Stimulated activated CD8-positive, alpha-beta memory T cell treated with anti-CD3 and anti-CD28 coated beads, Interleukin-12 subunit alpha, Interleukin-12 subunit beta, amount 100 ng/mL, for 4 hours (primary cell): ENCODE results near the gene PITPNC1.
"Not testable (repeated sequence)": the region's sequence is repeated elsewhere in the genome, so short reads cannot be mapped to it uniquely, and the experiment has no call there.

Experiments used
- DNase-seq: peaks from one replicate; pipeline ENCODE4 v3.0.0-alpha.2; 2020; ENCODE audit warnings: low read depth

Gene PITPNC1

GRCh38 chr17:67369676-67370075 is 7.4 kb upstream of the PITPNC1 start:
- DNase-seq: no peak

DNA sequence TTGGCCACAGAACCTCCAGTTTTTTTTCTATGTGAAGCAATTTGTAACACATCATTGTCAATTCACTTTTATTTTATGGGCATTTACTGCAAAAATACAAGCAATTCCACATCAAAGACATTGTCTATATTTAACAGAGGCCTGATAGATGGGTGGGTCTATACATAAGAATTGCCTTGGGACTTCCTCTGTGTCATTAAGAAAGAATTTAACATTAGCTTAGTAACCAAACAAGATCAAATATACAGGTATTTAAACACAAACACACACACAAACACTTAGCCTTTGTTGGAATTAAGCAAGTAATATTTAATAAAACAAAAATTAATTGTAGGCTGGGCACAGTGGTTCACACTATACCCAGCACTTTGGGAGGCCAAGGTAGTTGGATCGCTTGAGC is 4.3 kb upstream of the PITPNC1 start:
- no peak for DNase-seq

GRCh38 chr17:67374329-67375053 is 2.6 kb upstream of the PITPNC1 start:
- DNase-seq: peak; percentile 75

DNA sequence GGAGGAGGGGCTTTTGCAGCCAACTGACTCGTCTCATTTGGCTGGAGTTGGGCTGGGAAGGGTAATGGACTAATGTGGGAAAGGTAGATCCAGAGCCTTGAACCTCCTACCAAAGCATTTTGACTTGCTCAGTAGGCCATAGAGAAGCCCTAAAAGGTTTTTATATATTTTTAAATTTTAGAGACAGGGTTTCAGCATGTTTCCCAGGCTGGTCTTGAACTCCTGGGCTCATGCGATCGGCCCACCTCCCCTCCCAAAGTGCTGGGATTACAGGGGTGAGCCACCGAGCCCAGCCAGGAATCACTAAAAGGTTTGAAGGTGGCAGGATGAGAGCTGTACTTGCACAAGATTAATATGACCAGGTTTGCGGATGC is 2.0 kb upstream of the PITPNC1 start:
- DNase-seq: no peak

- DNase-seq: no peak
Observed at GRCh38 chr17:67375716-67376115, 1.4 kb upstream of the PITPNC1 start.

DNA sequence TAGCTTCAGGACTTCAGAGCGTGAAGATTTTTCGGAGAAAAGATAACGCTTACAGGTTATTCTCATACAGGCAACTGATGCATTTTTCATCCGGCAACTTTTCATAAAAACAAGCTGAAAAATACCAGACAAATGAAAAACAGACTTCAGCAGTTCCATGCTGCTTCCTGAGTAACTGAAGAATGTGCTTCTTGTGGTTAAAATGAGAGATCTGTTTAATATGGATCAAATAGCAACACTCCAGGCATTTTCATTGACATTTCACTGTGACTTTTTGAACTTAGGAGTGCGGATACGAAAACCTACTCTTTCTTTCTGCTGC is 705 bp upstream of the PITPNC1 start:
- DNase-seq: no peak

GRCh38 chr17:67377488-67378453 is 690 bp downstream of the PITPNC1 start:
- peak; percentile 37 for DNase-seq

GRCh38 chr17:67378454-67379250 is 1.6 kb downstream of the PITPNC1 start:
- DNase-seq: peak; percentile 65

- no peak for DNase-seq
Observed at GRCh38 chr17:67379251-67379630, 2.2 kb downstream of the PITPNC1 start.

DNA sequence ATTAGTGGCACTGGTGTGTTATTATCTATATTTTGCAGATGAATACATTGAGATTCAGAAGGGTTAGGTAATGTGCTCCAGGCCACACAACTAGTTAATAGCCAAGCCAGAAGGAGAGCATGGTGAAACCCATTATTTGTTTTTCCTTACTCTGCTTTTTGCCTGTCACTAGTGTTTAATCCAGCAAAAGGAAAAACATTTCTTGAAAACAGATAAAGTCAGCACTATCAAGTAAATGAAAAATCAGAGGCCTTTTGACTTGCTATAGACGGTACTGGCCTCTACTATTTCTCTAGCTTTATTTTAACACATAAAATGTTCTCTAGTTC is 4.8 kb downstream of the PITPNC1 start:
- no peak for DNase-seq

GRCh38 chr17:67385122-67385988 is 8.3 kb downstream of the PITPNC1 start:
- no peak for DNase-seq

- DNase-seq: peak; percentile 32
Observed at GRCh38 chr17:67386965-67387551, 10.0 kb downstream of the PITPNC1 start.

DNA sequence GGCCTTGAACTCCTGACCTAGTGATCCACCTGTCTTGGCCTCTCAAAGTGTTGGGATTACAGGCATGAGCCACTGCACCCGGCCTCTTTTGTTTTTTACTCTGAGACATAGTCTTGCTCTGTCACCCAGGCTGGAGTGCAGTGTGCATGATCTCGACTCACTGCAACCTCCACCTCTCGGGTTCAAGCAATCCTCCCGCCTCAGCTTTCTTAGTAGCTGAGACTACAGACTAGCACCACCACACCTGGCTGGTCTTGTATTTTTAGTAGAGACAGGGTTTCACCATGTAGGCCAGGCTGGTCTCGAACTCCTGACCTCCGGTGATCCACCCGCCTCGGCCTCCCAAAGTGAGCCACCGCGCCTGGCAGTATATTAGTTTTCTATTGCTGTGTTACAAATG is 11.5 kb downstream of the PITPNC1 start:
- DNase-seq: not testable (repeated sequence)

DNA sequence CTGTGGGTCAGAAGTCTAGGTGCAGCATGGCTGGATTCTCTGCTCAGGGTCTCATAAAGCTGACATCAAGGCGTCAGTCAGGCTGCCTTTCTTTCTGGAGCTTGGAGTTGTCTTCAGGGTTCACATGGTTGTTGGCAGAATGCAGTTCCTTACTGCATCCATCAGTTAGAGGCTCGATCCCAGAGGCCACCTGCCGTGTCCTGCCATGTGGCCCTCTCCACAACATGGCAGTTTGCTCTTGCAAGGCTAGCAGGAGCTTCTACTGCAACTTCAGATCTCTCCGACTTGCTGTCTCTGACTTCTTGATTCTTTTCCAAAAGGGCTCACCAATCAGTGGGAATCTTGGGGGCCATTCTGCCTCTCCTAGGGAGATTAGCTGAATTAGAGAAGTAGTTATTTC is 11.9 kb downstream of the PITPNC1 start:
- DNase-seq: no peak

- no peak for DNase-seq
Observed at GRCh38 chr17:67390006-67390645, 13.0 kb downstream of the PITPNC1 start.

DNA sequence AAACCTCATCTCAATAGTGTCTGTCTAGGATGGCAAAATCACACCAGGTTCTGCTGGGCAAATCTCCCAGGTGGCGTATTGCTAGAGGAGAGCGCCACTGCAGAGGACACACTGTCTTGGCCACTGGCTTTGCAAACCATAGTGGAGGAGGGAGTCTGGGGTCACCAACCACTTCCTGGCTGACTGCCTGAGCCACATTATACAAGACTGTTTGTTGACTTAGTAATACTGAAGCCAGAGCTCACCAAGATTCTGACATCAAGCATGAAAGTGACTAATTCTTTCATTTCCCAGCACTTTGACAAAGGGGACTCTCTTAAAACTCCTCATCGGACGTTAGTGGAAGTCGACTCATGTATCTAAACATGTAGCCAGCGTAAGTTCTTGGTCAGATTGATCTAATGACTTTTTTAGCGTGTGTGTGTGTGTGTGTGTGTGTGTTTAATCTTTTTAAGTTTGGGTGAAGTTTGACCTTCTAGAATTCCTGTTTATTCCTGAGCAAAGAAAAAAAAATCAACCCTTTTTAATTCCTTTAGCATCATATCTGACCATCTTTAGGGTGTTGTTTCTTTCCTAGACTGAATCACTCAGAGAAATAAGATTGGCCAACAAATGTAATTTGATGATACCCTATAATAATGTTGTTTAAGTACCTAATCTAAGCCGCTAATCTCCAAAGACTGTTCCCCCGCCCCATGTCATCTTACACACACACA is 13.7 kb downstream of the PITPNC1 start:
- peak; percentile 41 for DNase-seq

DNA sequence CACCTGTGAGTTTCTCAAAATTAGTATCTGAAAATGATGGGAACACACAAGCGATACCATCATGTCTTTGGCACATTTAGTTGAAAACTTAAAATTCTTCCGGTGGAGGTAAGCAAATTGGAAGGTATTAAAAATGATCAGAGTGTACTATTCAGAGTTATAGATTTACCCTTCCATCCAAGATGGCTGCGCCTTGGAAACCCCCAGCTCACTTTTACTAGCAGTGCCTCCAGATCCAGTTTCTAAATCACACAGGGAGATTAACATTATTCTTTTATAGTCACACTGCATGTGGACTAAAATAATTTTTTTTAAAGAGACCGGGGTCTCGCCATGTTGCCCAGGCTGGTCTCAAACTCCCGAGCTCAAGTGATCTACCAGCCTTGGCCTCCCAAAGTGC is 15.0 kb downstream of the PITPNC1 start:
- DNase-seq: no peak

DNA sequence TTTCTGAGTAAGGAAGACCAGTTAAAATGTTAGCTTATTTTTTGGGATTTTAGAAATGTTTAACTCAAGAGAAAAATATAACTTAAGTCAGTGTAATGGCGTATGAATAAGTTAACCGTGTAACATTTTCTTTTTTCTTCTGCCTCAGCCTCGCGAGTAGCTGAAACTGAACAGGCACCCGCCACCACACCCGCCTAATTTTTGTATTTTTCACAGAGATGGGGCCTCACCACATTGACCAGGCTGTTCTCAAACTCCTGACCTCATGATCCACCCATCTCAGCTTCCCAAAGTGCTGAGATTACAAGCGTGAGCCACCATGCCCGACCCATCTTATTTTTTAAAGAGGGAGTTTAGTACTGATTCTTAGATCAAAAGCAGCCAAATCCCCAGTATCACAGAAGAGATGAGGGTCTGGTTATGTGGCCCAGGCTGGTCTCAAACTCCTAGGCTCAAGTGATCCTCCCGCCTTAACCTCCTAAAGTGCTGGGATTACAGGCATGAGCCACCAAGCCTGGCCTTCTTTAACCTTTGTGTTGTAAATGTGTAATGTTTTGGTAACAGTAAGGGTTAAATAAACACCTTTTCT is 16.8 kb downstream of the PITPNC1 start:
- no peak for DNase-seq

DNA sequence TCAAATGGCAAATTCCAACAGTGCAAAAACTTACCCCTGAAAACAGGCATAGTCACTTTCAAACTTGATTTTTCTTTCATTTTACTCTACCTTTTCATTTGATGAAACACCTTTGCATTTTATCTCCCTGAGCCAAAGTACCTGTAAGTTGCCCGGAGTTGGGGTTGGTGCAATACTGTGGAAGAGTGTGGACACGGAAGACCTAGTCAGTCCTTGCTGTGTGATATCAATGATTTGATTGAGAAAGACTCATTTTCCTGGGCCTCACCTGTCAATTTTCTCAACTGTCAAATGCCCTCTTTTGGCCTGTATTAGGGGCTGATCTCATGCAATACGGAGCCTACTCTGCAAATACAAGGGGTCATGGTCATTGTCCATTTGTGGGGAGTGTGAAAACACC is 22.6 kb downstream of the PITPNC1 start:
- no peak for DNase-seq

DNA sequence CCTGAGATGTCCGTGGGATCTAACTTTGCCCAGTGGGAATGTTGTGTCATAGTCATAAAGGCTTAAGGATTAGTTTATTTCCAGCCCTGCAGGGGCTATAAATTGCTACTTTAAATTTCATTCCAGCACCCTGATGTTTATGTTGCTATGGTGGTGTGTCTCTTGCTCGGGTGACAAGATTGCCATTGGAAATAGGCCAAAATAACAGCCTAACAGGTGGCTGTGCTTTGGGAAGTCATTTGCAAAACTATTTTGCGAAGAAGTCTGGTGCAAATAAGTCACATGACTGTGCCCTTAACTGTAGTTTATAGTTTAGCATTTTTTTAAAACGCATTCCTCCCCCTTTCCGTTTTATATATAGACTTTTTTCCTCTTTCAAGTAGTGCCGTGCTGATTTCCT is 23.1 kb downstream of the PITPNC1 start:
- DNase-seq: no peak
